HCT116 (cell line): ENCODE results near the gene FGF21. TPM values are rescaled to one million over a fixed set of nuclear protein-coding genes. Genes with fewer than 3 reads are reported as not detected.
A peak's percentile ranks its signal among the peaks of the same experiment; 100 is the strongest.

ENCODE experiments used
- ATAC-seq: fragments of 200-7000 bp; cut with Tn5 transposase; 2 replicates; pipeline ENCODE4 v1.9.1; 2020; ENCODE audit warnings: mild to moderate bottlenecking, moderate library complexity
- BruUV-seq: library from RNA; stranded (reverse); fragments of 400-500 nt; replicated peaks from 2 replicates; lab custom pipeline; 2021; lab: Mats Ljungman, UMichigan
- CTCF ChIA-PET: fragments of 300-600 bp; sonication (Branson Sonifier 250); formaldehyde crosslinking; loops from one replicate; lab custom pipeline; 2021; ENCODE audit warnings: antibody characterized with exemption; lab: Charles Lee
- POLR2A ChIA-PET: fragments of 300-600, 350-600 bp; sonication (Branson Sonifier 250); formaldehyde crosslinking; loops from one replicate; lab custom pipeline; 2021; ENCODE audit warnings: antibody characterized with exemption; lab: Charles Lee
- RAD21 ChIA-PET, 2 experiments: fragments of 300-600 bp; sonication (Branson Sonifier 250); formaldehyde crosslinking; loops; one replicate each; lab custom pipeline; 2023; ENCODE audit warnings: low total read pairs in 2 of 2; ENCODE audit not compliant: uncharacterized antibody in 2 of 2, unreplicated experiment in 2 of 2, low non-redundant PET in 1 of 2; lab: Charles Lee
- DNase-seq: peaks from one replicate; pipeline ENCODE4 v3.0.0-alpha.2; 2010; ENCODE audit warnings: low read depth, low spot score
- H2AFZ ChIP-seq: fragments of 200-600 bp; shearing (Covaris generic), sonication (generic); 2 replicates; pipeline ENCODE4 v1.6.1; 2017; ENCODE audit warnings: low read depth, mixed run types, mixed read lengths, antibody characterized with exemption, low read length; ENCODE audit not compliant: poor library complexity, severe bottlenecking
- H3K27ac ChIP-seq: 2 replicates; pipeline ENCODE4 v1.5.1; 2012; ENCODE audit warnings: low read depth, low read length
- H3K27me3 ChIP-seq: fragments of 200-600 bp; sonication (generic); 2 replicates; pipeline ENCODE4 v1.6.1; 2016; ENCODE audit warnings: mixed run types, low read length, mixed read lengths; ENCODE audit not compliant: insufficient read depth
- H3K36me3 ChIP-seq, 2 experiments: fragments of 200-500 bp in 1 of 2; fragments of 200-600 bp in 1 of 2; sonication (Bioruptor generic) in 1 of 2; sonication (generic) in 1 of 2; 2 replicates each; pipeline versions ENCODE4 v1.5.1 to v1.6.1; 2014 to 2016; ENCODE audit warnings: low read length in 2 of 2, inconsistent platforms in 1 of 2, mixed read lengths in 1 of 2, mixed run types in 1 of 2; ENCODE audit not compliant: insufficient read depth in 2 of 2, control insufficient read depth in 1 of 2
- H3K4me1 ChIP-seq, 2 experiments: fragments of 200-600 bp in 1 of 2; sonication (generic) in 1 of 2; 2 replicates each; pipeline versions ENCODE4 v1.5.1 to v1.6.1; 2012 to 2017; ENCODE audit warnings: low read length in 2 of 2, inconsistent platforms in 1 of 2, mild to moderate bottlenecking in 1 of 2, mixed read lengths in 1 of 2, mixed run types in 1 of 2, moderate library complexity in 1 of 2; ENCODE audit not compliant: insufficient read depth in 2 of 2, control insufficient read depth in 1 of 2
- H3K4me2 ChIP-seq: fragments of 200-600 bp; sonication (generic); 2 replicates; pipeline ENCODE4 v1.6.1; 2017; ENCODE audit warnings: mixed run types, low read length, mixed read lengths
- H3K4me3 ChIP-seq, 2 experiments: fragments of 200-600 bp in 1 of 2; sonication (generic) in 1 of 2; replicated peaks in 1 of 2; 2 replicates each; pipeline ENCODE4 v1.5.1; 2011 to 2016; ENCODE audit warnings: low read length in 2 of 2, control low read depth in 1 of 2, low read depth in 1 of 2, mild to moderate bottlenecking in 1 of 2, mixed read lengths in 1 of 2, mixed run types in 1 of 2
- H3K79me2 ChIP-seq: fragments of 200-600 bp; sonication (generic); 2 replicates; pipeline ENCODE4 v1.6.1; 2017; ENCODE audit warnings: mild to moderate bottlenecking, mixed run types, low read length, moderate library complexity, mixed read lengths; ENCODE audit not compliant: insufficient read depth
- H3K9ac ChIP-seq: fragments of 200-600 bp; sonication (generic); 2 replicates; pipeline ENCODE4 v1.6.1; 2016; ENCODE audit warnings: low read length, mixed read lengths
- H3K9me2 ChIP-seq: fragments of 200-600 bp; sonication (generic), shearing (Covaris generic); 2 replicates; pipeline ENCODE4 v1.6.1; 2017; ENCODE audit warnings: mixed run types, mild to moderate bottlenecking, moderate library complexity; ENCODE audit not compliant: insufficient read depth
- H3K9me3 ChIP-seq, 2 experiments: fragments of 200-500 bp in 1 of 2; fragments of 200-600 bp in 1 of 2; sonication (Bioruptor generic) in 1 of 2; sonication (generic) in 1 of 2; 2 replicates each; pipeline ENCODE4 v1.6.1; 2014 to 2017; ENCODE audit warnings: low read length in 2 of 2, mixed read lengths in 2 of 2, inconsistent platforms in 1 of 2, low read depth in 1 of 2, mild to moderate bottlenecking in 1 of 2, mixed run types in 1 of 2, moderate library complexity in 1 of 2; ENCODE audit not compliant: control insufficient read depth in 1 of 2, insufficient read depth in 1 of 2
- H4K20me1 ChIP-seq: fragments of 200-600 bp; sonication (generic), shearing (Covaris generic); 2 replicates; pipeline ENCODE4 v1.6.1; 2017; ENCODE audit warnings: mixed run types, mild to moderate bottlenecking, moderate library complexity; ENCODE audit not compliant: insufficient read depth
- CTCF ChIP-seq, 3 experiments: fragments of 200-600 bp in 1 of 3; sonication (generic) in 1 of 3; IDR thresholded peaks in 2 of 3; conservative IDR thresholded peaks in 1 of 3; 2 replicates each; pipeline ENCODE4 v1.5.1; 2012 to 2017; ENCODE audit warnings: low read depth in 2 of 3, low read length in 2 of 3, antibody characterized with exemption in 1 of 3, borderline replicate concordance in 1 of 3, control low read depth in 1 of 3, mild to moderate bottlenecking in 1 of 3, mixed read lengths in 1 of 3, mixed run types in 1 of 3, moderate library complexity in 1 of 3; ENCODE audit not compliant: insufficient read depth in 1 of 3
- ELF1 ChIP-seq: IDR thresholded peaks from 2 replicates; pipeline ENCODE4 v1.6.1; 2012; ENCODE audit warnings: low read depth, borderline replicate concordance
- EZH2phosphoT487 ChIP-seq: fragments of 200-600 bp; IDR thresholded peaks from 2 replicates; pipeline ENCODE4 v1.6.1; 2018; ENCODE audit warnings: antibody characterized with exemption, borderline replicate concordance
- FOSL1 ChIP-seq: IDR thresholded peaks from 2 replicates; pipeline ENCODE4 v1.6.1; 2012; ENCODE audit warnings: low read depth
- REST ChIP-seq: IDR thresholded peaks from 2 replicates; pipeline ENCODE4 v1.6.1; 2012; ENCODE audit warnings: low read depth
- YY1 ChIP-seq: IDR thresholded peaks from 2 replicates; pipeline ENCODE4 v1.6.1; 2011; ENCODE audit warnings: low read length, low read depth, moderate library complexity, mild to moderate bottlenecking; ENCODE audit not compliant: insufficient replicate concordance; ENCODE audit errors: extremely low read depth
- ZBTB33 ChIP-seq: IDR thresholded peaks from 2 replicates; pipeline ENCODE4 v1.6.1; 2011; ENCODE audit warnings: mild to moderate bottlenecking, low read length, moderate library complexity; ENCODE audit not compliant: insufficient replicate concordance; ENCODE audit errors: extremely low read depth
- ZFX ChIP-seq: fragments of 450-650 bp; IDR thresholded peaks from 2 replicates; pipeline ENCODE4 v1.6.1; 2017
- intact Hi-C: fragments of 100-400 bp; cut with micrococcal nuclease; formaldehyde crosslinking; loops from 2 replicates; pipeline ENCODE4 v1.10.0; 2022
- total RNA-seq: library from RNA; stranded (reverse); gene quantifications from one replicate; pipeline ENCODE4 v1.2.1, GENCODE V29; 2021; ENCODE audit not compliant: unreplicated experiment

The FGF21 gene
- total RNA-seq, 1 experiment from 2014 or later = 0.81 TPM

GRCh38 chr19:48796298-48797083 is 41.2 kb downstream of the FGF21 start:
- Histone ChIP-seq H3K9me2 (no peaks in the 10 kb centered on the region), H3K4me2 (no peak overlapping the region), H3K36me3 (no peaks in the 10 kb centered on the region), H3K4me1 (peaks cover 0 to 11% of the 10 kb centered on the region in 2 experiments; a peak in 1 of 4 replicates), H2AFZ (no peak overlapping the region), H3K9me3 (no peaks in the 10 kb centered on the region), H4K20me1 (no peaks in the 10 kb centered on the region), H3K9ac (no peak overlapping the region), H3K79me2 (no peaks in the 10 kb centered on the region), H3K4me3 (no peak overlapping the region), H3K27me3 (no peaks in the 10 kb centered on the region), H3K27ac (peak overlapping the region; percentile 26; the same call in 1 of the 2 replicates)
- TF ChIP-seq FOSL1 = no peak
- TF ChIP-seq ELF1 = no peak
- no peak for TF ChIP-seq ZFX
- TF ChIP-seq EZH2phosphoT487 = no peak
- TF ChIP-seq ZBTB33 = no peak
- ChIA-PET CTCF (interaction anchor here (0.9 to 1.9 kb wide), 8 partner anchors 10 to 402 kb away, joined by 4 to 13 read pairs (median 8); partner anchors contain the start of genes BCAT2, GYS1, HSD17B14 and RUVBL2), POLR2A (interaction anchor here (1.7 kb wide), 1 partner anchor 15 kb away, joined by 4 read pairs; the partner anchor contains the start of gene BCAT2), RAD21 (interaction anchor here in 1 of 2 experiments (1.4 kb wide), 1 partner anchor 33 kb away, joined by 3 read pairs; no protein-coding TSS in a partner anchor)
- BruUV-seq = TSS peak; percentile 14
- DNase-seq (no peak), ATAC-seq (no peak)
- intact Hi-C loops = no loop called here

GRCh38 chr19:48797103-48797502 is 41.8 kb downstream of the FGF21 start:
- H4K20me1 ChIP-seq = no peaks in the 10 kb centered on the region
- no peak overlapping the region for H3K4me2 ChIP-seq
- RAD21 ChIA-PET = no interaction called here
- no peak overlapping the region for H2AFZ ChIP-seq
- ATAC-seq (no peak), DNase-seq (no peak)
- H3K9me3 ChIP-seq = no peaks in the 10 kb centered on the region
- peaks cover 0 to 11% of the 10 kb centered on the region in 2 experiments; a peak in 1 of 4 replicates for H3K4me1 ChIP-seq
- POLR2A ChIA-PET = no interaction called here
- H3K9ac ChIP-seq = no peak overlapping the region
- H3K36me3 ChIP-seq = no peaks in the 10 kb centered on the region
- CTCF ChIA-PET = interaction anchor here (1.4 kb wide), 1 partner anchor 197 kb away, joined by 4 read pairs; the partner anchor contains the start of genes GYS1 and RUVBL2
- H3K27me3 ChIP-seq = no peaks in the 10 kb centered on the region
- no peak overlapping the region for H3K27ac ChIP-seq
- no TSS peak for BruUV-seq
- H3K9me2 ChIP-seq = no peaks in the 10 kb centered on the region
- intact Hi-C loops = no loop called here
- TF ChIP-seq CTCF (IDR thresholded peaks at IDR 0.05 in 2 of 3, conservative IDR thresholded peaks at IDR 0.05 in 1 of 3; ENCODE audit: borderline replicate concordance in 1 of 3, insufficient read depth in 1 of 3, low read depth in 2 of 3, low read length in 2 of 3) = no peak
- TF ChIP-seq REST = no peak
- TF ChIP-seq YY1 = no peak
- H3K4me3 ChIP-seq = no peak overlapping the region
- H3K79me2 ChIP-seq = no peaks in the 10 kb centered on the region
